ENCODE measurements around the gene DGKG.

Gene DGKG

DNA sequence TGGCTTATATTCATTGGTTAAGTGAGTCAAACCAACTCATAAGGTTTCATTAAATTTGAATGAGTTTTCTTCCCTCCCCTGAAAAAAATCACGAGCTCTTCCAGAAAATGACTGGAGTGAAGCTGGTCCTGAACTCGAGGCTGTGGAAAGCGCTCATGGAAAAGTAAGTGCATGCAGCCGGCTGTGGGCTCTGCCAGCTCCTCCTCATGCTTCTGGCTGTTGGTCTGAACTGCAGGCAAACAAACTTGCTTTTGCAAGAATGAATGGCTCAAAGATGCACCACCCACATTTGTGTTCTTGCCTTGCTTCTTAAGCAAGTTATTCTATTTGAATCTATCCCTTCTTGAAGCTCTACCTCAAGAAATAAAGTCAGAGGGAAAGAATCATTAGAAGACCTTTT is 259.3 kb downstream of the DGKG start:
- no peak for DNase-seq

DNA sequence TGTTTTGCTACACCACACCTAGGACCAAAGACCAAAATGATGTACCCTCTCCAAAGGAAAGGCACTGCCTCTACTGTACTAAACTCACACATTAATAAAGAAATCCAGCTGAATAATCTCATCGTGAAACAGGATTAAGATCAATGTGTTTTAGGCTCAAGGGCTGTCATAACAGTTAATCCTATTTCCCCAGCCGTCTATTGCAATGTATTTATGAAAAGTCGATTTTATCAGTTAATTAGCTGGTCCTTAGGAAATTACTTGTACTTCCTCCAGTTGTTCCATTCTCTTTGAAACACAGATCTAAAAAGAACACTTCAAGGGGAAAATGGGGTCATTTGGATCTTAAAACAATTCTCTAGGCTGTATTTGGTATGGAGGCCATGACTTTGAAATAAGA is 261.6 kb downstream of the DGKG start:
- DNase-seq, result no peak

DNA sequence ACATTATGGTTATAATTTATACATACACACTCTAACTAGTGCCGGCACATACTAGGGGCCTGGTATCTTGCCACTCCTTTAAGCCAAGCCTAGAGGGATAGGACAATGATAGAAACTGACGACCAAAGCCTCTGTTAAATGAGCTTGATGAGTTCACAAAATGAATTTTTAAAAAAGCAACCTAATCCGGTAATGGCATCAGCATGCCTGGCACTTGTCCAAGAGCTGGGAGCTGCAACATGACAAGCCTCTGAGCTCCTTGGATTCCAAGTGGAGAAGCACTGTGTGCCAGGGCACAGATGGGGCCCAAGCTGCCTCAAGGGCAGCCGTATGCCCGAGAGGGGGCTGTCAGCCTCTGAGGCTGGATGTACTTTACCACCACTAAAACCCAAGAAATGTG is 262.9 kb downstream of the DGKG start:
- DNase-seq, result no peak

DNA sequence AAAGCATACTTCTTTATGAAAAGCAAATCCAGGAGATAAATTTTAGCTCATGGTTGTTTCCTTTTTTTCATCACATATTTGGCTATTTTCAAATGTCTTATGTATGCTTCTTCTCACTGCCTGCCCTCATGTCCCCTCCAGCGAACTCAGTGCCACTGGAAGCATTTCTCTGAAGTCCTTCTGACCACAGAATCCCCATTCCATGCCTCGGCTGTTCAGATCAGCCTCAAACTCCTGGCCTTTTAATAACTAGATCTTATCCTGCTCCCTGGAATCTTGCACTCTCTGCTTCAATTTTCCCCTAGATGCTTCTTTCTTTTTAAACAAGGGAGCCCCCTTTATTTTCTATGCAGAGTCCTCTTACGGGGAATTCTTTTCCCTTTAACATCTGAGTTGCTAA is 263.3 kb downstream of the DGKG start:
- DNase-seq, result no peak

GRCh38 chr3:186097663-186098451 is 264.2 kb downstream of the DGKG start:
- no peak for DNase-seq

DNA sequence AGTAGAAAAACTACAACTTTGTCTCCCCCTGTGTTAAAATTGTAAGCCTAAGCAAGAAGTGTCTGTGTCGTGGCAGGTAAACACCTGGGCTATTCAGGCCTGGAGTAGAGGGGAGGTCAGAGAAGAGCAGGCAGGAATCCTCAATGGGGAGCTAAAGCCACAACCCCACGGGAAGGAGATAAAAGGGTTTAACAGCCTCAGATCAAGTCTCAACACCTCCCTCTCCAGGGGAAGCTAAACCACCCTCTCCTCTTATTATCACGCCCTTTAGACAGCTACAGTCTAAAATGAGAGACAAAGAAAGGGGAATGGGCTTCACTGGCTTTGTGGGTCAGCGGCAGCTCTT is 264.7 kb downstream of the DGKG start:
- no peak for DNase-seq
